COLO668 (cell line): ENCODE data around the gene KRTAP2-3.

Experiments
- DNase-seq: peaks from one replicate; lab custom pipeline; 2025; ENCODE audit not compliant: unreplicated experiment; lab: John Stamatoyannopoulos, UW

KRTAP2-3 gene

GRCh38 chr17:41037853-41038350, 22.0 kb downstream of the KRTAP2-3 start:
- DNase-seq, result no peak

GRCh38 chr17:41034346-41034935, 25.5 kb downstream of the KRTAP2-3 start, which contains the start of gene KRTAP1-3:
Gene KRTAP1-3 (minus strand): TSS chr17:41034874. CDS start chr17:41034821, 53 bp downstream.
- DNase-seq, result peak; percentile 8

- no peak for DNase-seq
Observed at GRCh38 chr17:41029633-41030245, 30.2 kb downstream of the KRTAP2-3 start, which contains the start of gene KRTAP1-4. Gene KRTAP1-4 (minus strand): TSS chr17:41030195. CDS start chr17:41030078, 117 bp downstream.

GRCh38 chr17:41026715-41027471, 33.0 kb downstream of the KRTAP2-3 start, which contains the start of gene KRTAP1-5:
Gene KRTAP1-5 (minus strand): TSS chr17:41027208. CDS start chr17:41027155, 53 bp downstream.
- peak; percentile 5 for DNase-seq

- no peak for DNase-seq
Observed at GRCh38 chr17:41024697-41025096, 35.2 kb downstream of the KRTAP2-3 start.

GRCh38 chr17:41020336-41020735, 39.6 kb downstream of the KRTAP2-3 start:
- no peak for DNase-seq

- no peak for DNase-seq
Observed at GRCh38 chr17:41019415-41019814, 40.5 kb downstream of the KRTAP2-3 start.

- no peak for DNase-seq
Observed at GRCh38 chr17:41018541-41018940, 41.4 kb downstream of the KRTAP2-3 start.

GRCh38 chr17:41016578-41017215, 43.2 kb downstream of the KRTAP2-3 start:
- no peak for DNase-seq

- no peak for DNase-seq
Observed at GRCh38 chr17:41015454-41015853, 44.5 kb downstream of the KRTAP2-3 start.

GRCh38 chr17:41013606-41014005, 46.3 kb downstream of the KRTAP2-3 start:
- DNase-seq, result no peak

- DNase-seq, result no peak
Observed at GRCh38 chr17:41013181-41013580, 46.7 kb downstream of the KRTAP2-3 start.

- peak; percentile 23 for DNase-seq
Observed at GRCh38 chr17:41012326-41013120, 47.4 kb downstream of the KRTAP2-3 start.

GRCh38 chr17:41010441-41010840, 49.5 kb downstream of the KRTAP2-3 start:
- no peak for DNase-seq

- no peak for DNase-seq
Observed at GRCh38 chr17:41009936-41010335, 50.0 kb downstream of the KRTAP2-3 start.

GRCh38 chr17:41009301-41009760, 50.6 kb downstream of the KRTAP2-3 start:
- DNase-seq, result peak; percentile 4
